ENCODE results near the gene RNF157. TPM values are rescaled to one million over a fixed set of nuclear protein-coding genes. Genes with fewer than 3 reads are reported as not detected.

The RNF157 gene
- total RNA-seq, 4 donors from 2014 or later: 0.85 to 3.4 (median 1.3) TPM

DNA sequence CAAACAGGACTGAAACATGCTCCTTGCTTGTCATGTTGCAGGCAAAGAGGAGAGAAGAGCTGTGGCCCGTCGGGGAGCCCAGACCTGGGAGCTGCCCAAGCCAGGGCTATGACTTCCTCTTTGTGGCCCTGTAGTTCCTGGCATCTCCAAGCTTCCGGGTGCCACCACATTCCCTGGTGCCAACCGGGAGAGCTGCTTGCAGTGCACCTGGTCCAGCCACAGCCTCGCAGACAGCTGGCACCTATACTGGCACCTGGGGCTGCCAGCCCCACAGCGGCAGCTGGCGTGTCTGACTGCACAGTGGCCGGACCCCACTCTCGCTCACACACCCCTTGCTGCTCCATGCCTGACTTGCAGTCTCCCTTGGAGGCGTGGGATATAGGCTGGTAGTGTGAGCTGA is 62.2 kb downstream of the RNF157 start:
- H3K27ac ChIP-seq: no peak overlapping the region
- H3K4me1 ChIP-seq: peaks cover 7% of the 10 kb centered on the region
- WGBS: 86% methylated on average over 6 of the region's 10 CpGs
- no peaks in the 10 kb centered on the region for H3K27me3 ChIP-seq
- H3K4me3 ChIP-seq: no peak overlapping the region
- H3K9me3 ChIP-seq: no peaks in the 10 kb centered on the region
- TF ChIP-seq EP300 (IDR thresholded peaks at IDR 0.05) (no peak), POLR2AphosphoS5 (IDR thresholded peaks at IDR 0.05) (no peak), POLR2A (IDR thresholded peaks at IDR 0.05) (no peak)
- TF ChIP-seq, protein P1, sequence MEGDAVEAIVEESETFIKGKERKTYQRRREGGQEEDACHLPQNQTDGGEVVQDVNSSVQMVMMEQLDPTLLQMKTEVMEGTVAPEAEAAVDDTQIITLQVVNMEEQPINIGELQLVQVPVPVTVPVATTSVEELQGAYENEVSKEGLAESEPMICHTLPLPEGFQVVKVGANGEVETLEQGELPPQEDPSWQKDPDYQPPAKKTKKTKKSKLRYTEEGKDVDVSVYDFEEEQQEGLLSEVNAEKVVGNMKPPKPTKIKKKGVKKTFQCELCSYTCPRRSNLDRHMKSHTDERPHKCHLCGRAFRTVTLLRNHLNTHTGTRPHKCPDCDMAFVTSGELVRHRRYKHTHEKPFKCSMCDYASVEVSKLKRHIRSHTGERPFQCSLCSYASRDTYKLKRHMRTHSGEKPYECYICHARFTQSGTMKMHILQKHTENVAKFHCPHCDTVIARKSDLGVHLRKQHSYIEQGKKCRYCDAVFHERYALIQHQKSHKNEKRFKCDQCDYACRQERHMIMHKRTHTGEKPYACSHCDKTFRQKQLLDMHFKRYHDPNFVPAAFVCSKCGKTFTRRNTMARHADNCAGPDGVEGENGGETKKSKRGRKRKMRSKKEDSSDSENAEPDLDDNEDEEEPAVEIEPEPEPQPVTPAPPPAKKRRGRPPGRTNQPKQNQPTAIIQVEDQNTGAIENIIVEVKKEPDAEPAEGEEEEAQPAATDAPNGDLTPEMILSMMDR (IDR thresholded peaks at IDR 0.05): no peak
- no peaks in the 10 kb centered on the region for H3K36me3 ChIP-seq
- DNase-seq (ENCODE audit: low spot score in 2 of 2): no peak

DNA sequence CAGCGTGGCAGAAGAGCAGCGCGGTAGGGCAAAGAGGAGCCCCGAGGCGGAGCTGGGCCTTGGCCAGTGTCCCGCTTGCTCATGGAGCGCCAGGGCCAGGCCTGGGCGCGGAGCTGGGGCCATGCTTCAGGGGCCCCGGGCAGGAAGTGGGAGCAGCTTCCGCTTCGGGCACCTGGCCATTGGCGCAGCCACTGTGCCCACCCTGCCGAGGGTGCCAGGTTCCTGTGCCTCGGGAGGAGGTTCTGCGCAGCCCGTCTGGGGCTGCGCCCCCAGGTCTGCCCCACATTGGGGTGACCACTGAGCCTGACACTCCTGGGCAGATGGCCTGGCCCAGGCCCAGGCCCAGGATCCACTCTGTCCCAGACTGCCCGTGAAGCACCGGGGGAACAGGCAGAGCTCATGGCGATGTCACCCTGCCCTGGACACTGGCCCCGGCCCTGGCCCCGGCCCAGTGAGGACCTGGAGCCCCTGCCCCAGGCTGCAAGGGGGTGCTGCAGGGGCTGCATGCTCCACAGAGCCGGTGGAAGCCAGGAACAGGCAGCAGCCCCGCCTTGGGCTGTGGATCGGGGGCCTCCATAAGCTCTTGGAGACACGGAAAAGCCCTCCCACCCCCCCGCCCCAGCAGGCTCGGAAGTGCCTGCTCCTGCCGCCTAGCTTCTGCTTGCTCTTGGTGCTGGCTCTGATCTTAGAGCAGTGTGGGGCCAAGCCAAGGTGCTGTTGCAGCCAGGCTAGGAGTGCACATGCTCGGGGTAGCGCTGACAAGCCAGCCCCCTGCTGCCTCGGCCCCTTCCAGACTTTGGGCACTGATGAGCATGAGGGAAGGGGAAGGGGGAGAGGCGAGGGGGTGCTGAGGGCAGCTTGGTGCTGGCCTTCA is 63.4 kb downstream of the RNF157 start:
- Histone ChIP-seq H3K27ac (no peak overlapping the region), H3K9me3 (no peaks in the 10 kb centered on the region), H3K27me3 (no peaks in the 10 kb centered on the region), H3K36me3 (no peaks in the 10 kb centered on the region), H3K4me3 (no peak overlapping the region), H3K4me1 (peaks cover 2% of the 10 kb centered on the region)
- 77% methylated on average over 14 of the region's 34 CpGs for WGBS
- no peak for DNase-seq (ENCODE audit: low spot score in 2 of 2)
- no peak for TF ChIP-seq POLR2A (IDR thresholded peaks at IDR 0.05)
- no peak for TF ChIP-seq POLR2AphosphoS5 (IDR thresholded peaks at IDR 0.05)
- TF ChIP-seq, protein P1 (IDR thresholded peaks at IDR 0.05): no peak
- no peak for TF ChIP-seq EP300 (IDR thresholded peaks at IDR 0.05)

DNA sequence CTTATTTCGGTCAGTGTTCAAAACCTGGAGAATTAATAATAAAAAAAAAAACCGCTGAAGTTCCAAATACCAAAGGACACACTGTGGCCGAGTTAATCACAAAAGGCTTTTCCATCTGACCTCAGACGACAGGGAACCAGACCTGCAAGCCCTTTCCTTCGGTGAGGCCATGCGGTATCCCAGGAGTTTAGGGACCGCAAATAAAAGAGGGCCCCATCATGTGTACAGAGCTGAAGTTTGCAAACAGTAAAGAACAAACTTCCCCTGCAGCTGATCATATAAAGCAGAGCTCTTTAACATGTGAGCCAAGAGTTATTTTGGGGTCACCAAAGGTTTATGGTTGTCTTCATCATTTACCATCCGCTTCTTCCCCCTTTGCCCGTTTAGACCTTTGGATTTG is 66.3 kb downstream of the RNF157 start:
- Histone ChIP-seq H3K36me3 (no peaks in the 10 kb centered on the region), H3K27ac (no peak overlapping the region), H3K9me3 (no peaks in the 10 kb centered on the region), H3K4me3 (no peak overlapping the region), H3K27me3 (no peaks in the 10 kb centered on the region), H3K4me1 (no peaks in the 10 kb centered on the region)
- 83% methylated on average over 9 of the region's 9 CpGs for WGBS
- no peak for DNase-seq (ENCODE audit: low spot score in 2 of 2)
- TF ChIP-seq EP300 (IDR thresholded peaks at IDR 0.05): no peak
- no peak for TF ChIP-seq POLR2AphosphoS5 (IDR thresholded peaks at IDR 0.05)

DNA sequence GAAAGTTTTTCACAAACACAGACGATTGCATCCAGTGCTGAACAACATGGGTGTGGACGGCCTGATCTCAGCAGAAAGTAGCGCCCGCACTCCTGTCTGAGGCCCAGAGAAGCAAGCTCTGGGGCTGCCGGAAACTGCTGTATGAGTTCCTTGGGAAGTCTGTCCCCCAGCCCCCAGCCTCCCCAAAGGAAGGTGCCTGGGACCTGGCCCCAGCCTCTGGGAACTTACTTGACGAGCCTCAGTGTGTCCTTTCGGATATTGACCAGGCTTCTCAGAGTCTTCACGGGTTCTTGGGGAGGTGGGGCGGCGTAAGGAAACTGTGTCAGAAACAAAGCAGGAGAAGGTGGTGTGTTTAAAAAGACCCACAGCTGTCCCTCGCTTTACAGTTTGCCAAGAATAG is 66.8 kb downstream of the RNF157 start:
- Histone ChIP-seq H3K4me1 (no peaks in the 10 kb centered on the region), H3K4me3 (no peak overlapping the region), H3K27ac (no peak overlapping the region), H3K27me3 (no peaks in the 10 kb centered on the region), H3K9me3 (no peaks in the 10 kb centered on the region), H3K36me3 (no peaks in the 10 kb centered on the region)
- DNase-seq (ENCODE audit: low spot score in 2 of 2): no peak
- WGBS: 90% methylated on average over 11 of the region's 11 CpGs
- no peak for TF ChIP-seq EP300 (IDR thresholded peaks at IDR 0.05)
- TF ChIP-seq, protein P1 (IDR thresholded peaks at IDR 0.05): no peak
- no peak for TF ChIP-seq POLR2AphosphoS5 (IDR thresholded peaks at IDR 0.05)
- no peak for TF ChIP-seq POLR2A (IDR thresholded peaks at IDR 0.05)

DNA sequence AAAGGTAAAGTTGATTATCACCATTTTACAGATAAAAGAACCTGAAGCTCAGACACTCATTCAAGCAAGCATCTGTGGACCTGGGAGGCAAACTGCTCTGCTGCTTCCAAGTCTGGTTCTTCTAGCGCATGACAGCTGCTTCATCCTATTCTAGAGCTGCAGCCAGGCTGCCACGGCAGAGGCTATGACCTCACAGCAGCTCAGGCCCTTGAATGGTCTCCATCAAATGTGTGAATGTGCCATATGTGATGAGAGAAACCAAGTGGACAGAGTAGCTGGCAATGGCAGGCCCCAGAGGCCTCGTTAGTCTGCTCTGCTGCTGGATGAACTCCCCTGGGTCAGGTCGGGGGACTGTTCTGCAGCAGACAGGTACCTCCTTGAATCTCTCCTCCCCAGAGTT is 68.6 kb downstream of the RNF157 start:
- 89% methylated on average over 4 of the region's 4 CpGs for WGBS
- H3K27ac ChIP-seq: no peak overlapping the region
- DNase-seq (ENCODE audit: low spot score in 2 of 2): no peak
- no peaks in the 10 kb centered on the region for H3K36me3 ChIP-seq
- H3K27me3 ChIP-seq: no peaks in the 10 kb centered on the region
- TF ChIP-seq, protein P1 (IDR thresholded peaks at IDR 0.05): no peak
- TF ChIP-seq POLR2A (IDR thresholded peaks at IDR 0.05) (no peak), EP300 (IDR thresholded peaks at IDR 0.05) (no peak), POLR2AphosphoS5 (IDR thresholded peaks at IDR 0.05) (no peak)
- no peaks in the 10 kb centered on the region for H3K9me3 ChIP-seq
- H3K4me3 ChIP-seq: no peak overlapping the region
- H3K4me1 ChIP-seq: no peaks in the 10 kb centered on the region
